ENCODE data around the gene SGCA.

- TF ChIP-seq POLR2A (IDR thresholded peaks at IDR 0.05), result no peak
- TF ChIP-seq, protein P1, sequence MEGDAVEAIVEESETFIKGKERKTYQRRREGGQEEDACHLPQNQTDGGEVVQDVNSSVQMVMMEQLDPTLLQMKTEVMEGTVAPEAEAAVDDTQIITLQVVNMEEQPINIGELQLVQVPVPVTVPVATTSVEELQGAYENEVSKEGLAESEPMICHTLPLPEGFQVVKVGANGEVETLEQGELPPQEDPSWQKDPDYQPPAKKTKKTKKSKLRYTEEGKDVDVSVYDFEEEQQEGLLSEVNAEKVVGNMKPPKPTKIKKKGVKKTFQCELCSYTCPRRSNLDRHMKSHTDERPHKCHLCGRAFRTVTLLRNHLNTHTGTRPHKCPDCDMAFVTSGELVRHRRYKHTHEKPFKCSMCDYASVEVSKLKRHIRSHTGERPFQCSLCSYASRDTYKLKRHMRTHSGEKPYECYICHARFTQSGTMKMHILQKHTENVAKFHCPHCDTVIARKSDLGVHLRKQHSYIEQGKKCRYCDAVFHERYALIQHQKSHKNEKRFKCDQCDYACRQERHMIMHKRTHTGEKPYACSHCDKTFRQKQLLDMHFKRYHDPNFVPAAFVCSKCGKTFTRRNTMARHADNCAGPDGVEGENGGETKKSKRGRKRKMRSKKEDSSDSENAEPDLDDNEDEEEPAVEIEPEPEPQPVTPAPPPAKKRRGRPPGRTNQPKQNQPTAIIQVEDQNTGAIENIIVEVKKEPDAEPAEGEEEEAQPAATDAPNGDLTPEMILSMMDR (IDR thresholded peaks at IDR 0.05), result no peak
Observed at GRCh38 chr17:50154604-50155003, 11.2 kb upstream of the SGCA start.
